Gastrocnemius medialis (tissue), 4 donors: ENCODE measurements around the gene DDI2. TPM values are rescaled to one million over a fixed set of nuclear protein-coding genes. Genes with fewer than 3 reads are reported as not detected.
A peak's percentile ranks its signal among the peaks of the same experiment; 100 is the strongest.

Experiments used
- ATAC-seq, 2 donors: fragments of 150-250 bp; one replicate each; pipeline ENCODE4 v1.9.1; 2016
- DNase-seq, 2 donors: peaks; one replicate each; pipeline ENCODE4 v3.0.0-alpha.2; 2019
- H3K27ac ChIP-seq, 4 donors: fragments of 200-600 bp; sonication (generic); 1 replicate in 1 of 4; 2 replicates in 3 of 4; pipeline ENCODE4 v1.5.1; 2016 to 2018; ENCODE audit warnings: mild to moderate bottlenecking in 2 of 4, moderate library complexity in 1 of 4
- H3K27me3 ChIP-seq, 3 donors: fragments of 200-600 bp; sonication (generic) in 2 of 3; 1 replicate in 1 of 3; 2 replicates in 2 of 3; pipeline versions ENCODE4 v1.5.1 to v1.6.0; 2016 to 2019; ENCODE audit warnings: mild to moderate bottlenecking in 1 of 3, moderate library complexity in 1 of 3
- H3K36me3 ChIP-seq, 2 donors: fragments of 200-600 bp; sonication (generic) in 1 of 2; one replicate each; pipeline ENCODE4 v1.5.1; 2017 to 2018
- H3K4me1 ChIP-seq, 2 donors: fragments of 200-600 bp; sonication (generic) in 1 of 2; one replicate each; pipeline ENCODE4 v1.5.1; 2016 to 2017; ENCODE audit warnings: mild to moderate bottlenecking in 2 of 2
- H3K4me3 ChIP-seq, 4 donors: fragments of 200-600 bp; sonication (generic) in 3 of 4; 1 replicate in 1 of 4; 2 replicates in 3 of 4; pipeline ENCODE4 v1.5.1; 2016 to 2019; ENCODE audit warnings: mild to moderate bottlenecking in 2 of 4
- H3K9me3 ChIP-seq, 3 donors: fragments of 200-600 bp; sonication (generic) in 2 of 3; 1 replicate in 1 of 3; 2 replicates in 2 of 3; pipeline ENCODE4 v1.5.1; 2016 to 2019
- POLR2A ChIP-seq, 2 donors: fragments of 450-650 bp; IDR thresholded peaks; one replicate each; pipeline ENCODE4 v1.6.1; 2017; ENCODE audit warnings: antibody characterized with exemption in 2 of 2, mild to moderate bottlenecking in 2 of 2, moderate library complexity in 2 of 2
- in situ Hi-C, 4 donors: fragments of 200-750 bp; cut with MboI; loops; one replicate each; pipeline versions ENCODE4 v1.15.0 to v1.8.0; 2017; ENCODE audit warnings: low sequenced_read_pairs in 4 of 4
- intact Hi-C: fragments of 100-400 bp; cut with DNase I; formaldehyde crosslinking; loops from one replicate; pipeline ENCODE4 v1.15.1; 2023; ENCODE audit warnings: low total_unique reads
- total RNA-seq, 4 donors: library from RNA; depleted of rRNA; stranded (reverse); fragments of >200 nt; gene quantifications; one replicate each; pipeline versions ENCODE4 v1.1.0 to v1.2.3, GENCODE V29; 2016
- TF ChIP-seq, protein P1 (sequence below), 5 experiments: fragments of 450-650 bp in 3 of 5; fragments of 200-600 bp in 2 of 5; sonication (generic) in 2 of 5; IDR thresholded peaks in 4 of 5; conservative IDR thresholded peaks in 1 of 5; 1 replicate in 4 of 5; 2 replicates in 1 of 5; pipeline ENCODE4 v1.5.1; 2016 to 2019; ENCODE audit warnings: antibody characterized with exemption in 5 of 5, mild to moderate bottlenecking in 3 of 5, moderate library complexity in 3 of 5

Gene DDI2
- total RNA-seq, 4 donors from 2014 or later, result 19.0 to 86.7 (median 34.2) TPM

DNA sequence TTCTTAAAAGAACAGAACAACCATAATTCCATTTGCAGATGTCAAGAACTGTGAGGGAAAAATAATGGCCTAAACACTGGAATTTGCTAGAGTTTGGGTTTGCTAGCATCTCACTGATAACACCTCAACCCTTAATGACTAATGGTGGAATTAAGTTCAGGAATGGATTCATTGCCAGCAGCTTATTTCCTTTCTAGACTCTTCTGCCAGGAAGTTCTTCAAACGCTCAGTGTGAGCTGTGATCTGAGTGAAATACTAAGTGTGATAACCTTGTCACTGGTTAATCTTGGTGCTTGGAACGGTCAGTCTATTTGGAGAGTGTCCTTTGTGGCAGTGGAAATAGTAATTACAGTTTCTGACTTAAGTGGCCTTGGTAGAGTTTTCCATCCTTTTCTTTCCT is 45.2 kb downstream of the DDI2 start:
- H3K4me1 ChIP-seq, result peaks cover 17 to 20% of the 10 kb centered on the region in 2 donors
- no peaks in the 10 kb centered on the region for H3K9me3 ChIP-seq
- DNase-seq, result no peak
- no peak overlapping the region for H3K4me3 ChIP-seq
- intact Hi-C loops, result no loop called here
- ATAC-seq, result no peak
- in situ Hi-C loops, result no loop called here
- peak overlapping the region; percentile 23 to 53 (median 38) for H3K27ac ChIP-seq
- H3K27me3 ChIP-seq, result no peaks in the 10 kb centered on the region
- TF ChIP-seq, protein P1, sequence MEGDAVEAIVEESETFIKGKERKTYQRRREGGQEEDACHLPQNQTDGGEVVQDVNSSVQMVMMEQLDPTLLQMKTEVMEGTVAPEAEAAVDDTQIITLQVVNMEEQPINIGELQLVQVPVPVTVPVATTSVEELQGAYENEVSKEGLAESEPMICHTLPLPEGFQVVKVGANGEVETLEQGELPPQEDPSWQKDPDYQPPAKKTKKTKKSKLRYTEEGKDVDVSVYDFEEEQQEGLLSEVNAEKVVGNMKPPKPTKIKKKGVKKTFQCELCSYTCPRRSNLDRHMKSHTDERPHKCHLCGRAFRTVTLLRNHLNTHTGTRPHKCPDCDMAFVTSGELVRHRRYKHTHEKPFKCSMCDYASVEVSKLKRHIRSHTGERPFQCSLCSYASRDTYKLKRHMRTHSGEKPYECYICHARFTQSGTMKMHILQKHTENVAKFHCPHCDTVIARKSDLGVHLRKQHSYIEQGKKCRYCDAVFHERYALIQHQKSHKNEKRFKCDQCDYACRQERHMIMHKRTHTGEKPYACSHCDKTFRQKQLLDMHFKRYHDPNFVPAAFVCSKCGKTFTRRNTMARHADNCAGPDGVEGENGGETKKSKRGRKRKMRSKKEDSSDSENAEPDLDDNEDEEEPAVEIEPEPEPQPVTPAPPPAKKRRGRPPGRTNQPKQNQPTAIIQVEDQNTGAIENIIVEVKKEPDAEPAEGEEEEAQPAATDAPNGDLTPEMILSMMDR (IDR thresholded peaks at IDR 0.05 in 4 of 5, conservative IDR thresholded peaks at IDR 0.05 in 1 of 5), result no peak
- TF ChIP-seq POLR2A (IDR thresholded peaks at IDR 0.05), result no peak
- H3K36me3 ChIP-seq, result peaks cover 0 to 39% of the 10 kb centered on the region in 2 donors

DNA sequence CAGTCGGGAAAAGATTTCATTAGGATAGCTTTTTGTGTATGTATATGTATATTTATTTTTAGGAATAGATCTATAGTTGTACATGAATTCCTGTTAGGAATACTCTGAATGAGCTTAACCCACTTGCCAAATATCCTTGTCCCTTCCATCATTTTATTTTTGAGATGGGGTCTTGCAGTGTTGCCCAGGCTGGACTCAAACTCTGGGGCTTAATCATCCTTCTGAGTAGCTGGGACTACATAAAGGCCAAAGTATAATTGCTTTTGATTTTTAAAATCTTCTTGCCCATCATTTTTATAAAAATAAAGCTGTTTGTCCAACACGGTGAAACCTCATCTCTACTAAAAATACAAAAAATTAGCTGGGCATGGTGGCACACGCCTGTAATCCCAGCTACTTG is 46.7 kb downstream of the DDI2 start:
- TF ChIP-seq, protein P1 (IDR thresholded peaks at IDR 0.05 in 4 of 5, conservative IDR thresholded peaks at IDR 0.05 in 1 of 5), result no peak
- no peak for TF ChIP-seq POLR2A (IDR thresholded peaks at IDR 0.05)
- Histone ChIP-seq H3K9me3 (no peaks in the 10 kb centered on the region), H3K4me3 (no peak overlapping the region), H3K27ac (no peak overlapping the region), H3K36me3 (peaks cover 0 to 35% of the 10 kb centered on the region in 2 donors), H3K4me1 (peaks cover 15 to 21% of the 10 kb centered on the region in 2 donors), H3K27me3 (no peaks in the 10 kb centered on the region)
- in situ Hi-C loops, result no loop called here
- ATAC-seq (no peak), DNase-seq (no peak)
- intact Hi-C loops, result no loop called here

DNA sequence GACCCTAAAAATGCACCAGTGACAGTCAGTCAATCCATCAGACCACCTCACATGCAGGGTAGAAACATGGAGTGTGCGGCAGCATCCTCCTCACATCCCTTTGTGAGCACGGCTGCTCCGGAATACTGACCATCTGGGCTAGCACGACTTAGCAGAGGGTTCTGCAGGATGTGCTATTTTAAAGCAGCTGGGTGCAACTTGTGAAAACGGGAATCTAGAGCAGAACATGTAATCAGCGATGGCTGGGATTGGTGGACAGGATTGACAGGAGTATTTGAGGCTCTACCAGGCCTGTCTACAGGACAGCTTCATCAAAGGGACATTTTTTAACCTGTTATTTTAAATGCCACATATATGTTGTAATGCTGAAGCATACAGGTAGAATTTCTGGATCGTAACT is 50.1 kb downstream of the DDI2 start:
- peak overlapping the region in 2 of 4 donors; percentile 12 to 41 for H3K27ac ChIP-seq
- no peak for TF ChIP-seq POLR2A (IDR thresholded peaks at IDR 0.05)
- TF ChIP-seq, protein P1 (IDR thresholded peaks at IDR 0.05 in 4 of 5, conservative IDR thresholded peaks at IDR 0.05 in 1 of 5), result no peak
- H3K27me3 ChIP-seq, result no peaks in the 10 kb centered on the region
- in situ Hi-C loops, result no loop called here
- no peak overlapping the region for H3K4me3 ChIP-seq
- peaks cover 0 to 5% of the 10 kb centered on the region in 2 donors for H3K36me3 ChIP-seq
- H3K9me3 ChIP-seq, result no peaks in the 10 kb centered on the region
- H3K4me1 ChIP-seq, result peaks cover 19 to 24% of the 10 kb centered on the region in 2 donors
- no peak for ATAC-seq
- no peak for DNase-seq
- intact Hi-C loops, result no loop called here

DNA sequence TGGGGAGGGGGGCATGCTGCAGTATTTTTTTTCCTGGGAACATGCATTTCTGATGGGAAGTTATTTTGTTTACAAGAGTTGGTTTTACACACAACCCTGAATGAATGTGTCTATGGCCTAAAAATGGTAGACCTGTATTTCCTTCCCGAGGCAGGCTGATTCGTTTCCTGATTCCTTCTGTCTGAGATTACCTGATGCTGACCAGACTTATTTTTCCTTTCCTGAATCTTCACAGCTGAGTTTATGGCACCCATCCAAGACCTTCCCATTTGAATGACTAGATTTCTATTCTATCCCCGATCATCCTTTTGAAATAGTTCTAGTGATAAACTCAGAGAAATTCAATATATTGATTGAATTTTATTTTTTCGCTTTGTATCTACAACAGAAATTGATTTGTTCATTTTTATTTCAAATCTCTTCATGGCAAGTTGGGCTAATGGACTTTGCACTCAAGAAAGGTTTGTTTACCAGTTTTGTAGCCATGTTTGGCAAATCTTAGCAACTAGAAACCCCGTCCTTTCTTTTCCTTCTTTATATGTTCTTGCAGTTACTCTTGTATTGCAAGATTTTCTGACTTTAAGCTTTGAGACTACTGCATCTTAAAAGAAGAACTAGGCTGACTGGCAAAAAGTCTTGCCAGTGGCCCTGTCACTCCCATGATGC is 51.0 kb downstream of the DDI2 start:
- Histone ChIP-seq H3K27ac (peak overlapping the region in 3 of 4 donors; percentile 2 to 41 (median 12)), H3K4me1 (peaks cover 14 to 15% of the 10 kb centered on the region in 2 donors), H3K27me3 (no peaks in the 10 kb centered on the region), H3K36me3 (no peaks in the 10 kb centered on the region), H3K4me3 (no peak overlapping the region), H3K9me3 (no peaks in the 10 kb centered on the region)
- no peak for DNase-seq
- intact Hi-C loops (no loop called here), in situ Hi-C loops (no loop called here)
- ATAC-seq, result no peak
- TF ChIP-seq POLR2A (IDR thresholded peaks at IDR 0.05), result no peak
- TF ChIP-seq, protein P1 (IDR thresholded peaks at IDR 0.05 in 4 of 5, conservative IDR thresholded peaks at IDR 0.05 in 1 of 5), result no peak
